ENCODE data around the gene NEK9. TPM values are rescaled to one million over a fixed set of nuclear protein-coding genes. Genes with fewer than 3 reads are reported as not detected.
A peak's percentile ranks its signal among the peaks of the same experiment; 100 is the strongest.

Gene NEK9
- total RNA-seq, 1 donor from 2014 or later, result 74.3 TPM

- DNase-seq (ENCODE audit: low spot score), result peak; percentile 83
- Mint-ChIP-seq H3K36me3 (ENCODE audit: low read depth, unreplicated experiment) (no peaks in the 10 kb centered on the region), H3K27ac (ENCODE audit: unreplicated experiment) (peak within 1 kb of the TSS; percentile 88), H3K27me3 (ENCODE audit: unreplicated experiment) (peaks cover 3% of the 10 kb centered on the region), H3K9me3 (ENCODE audit: unreplicated experiment) (no peaks in the 10 kb centered on the region), H3K4me1 (ENCODE audit: unreplicated experiment) (peaks cover 5% of the 10 kb centered on the region), H3K4me3 (ENCODE audit: unreplicated experiment) (peak within 1 kb of the TSS; percentile 93)
- TF ChIP-seq, protein P1, sequence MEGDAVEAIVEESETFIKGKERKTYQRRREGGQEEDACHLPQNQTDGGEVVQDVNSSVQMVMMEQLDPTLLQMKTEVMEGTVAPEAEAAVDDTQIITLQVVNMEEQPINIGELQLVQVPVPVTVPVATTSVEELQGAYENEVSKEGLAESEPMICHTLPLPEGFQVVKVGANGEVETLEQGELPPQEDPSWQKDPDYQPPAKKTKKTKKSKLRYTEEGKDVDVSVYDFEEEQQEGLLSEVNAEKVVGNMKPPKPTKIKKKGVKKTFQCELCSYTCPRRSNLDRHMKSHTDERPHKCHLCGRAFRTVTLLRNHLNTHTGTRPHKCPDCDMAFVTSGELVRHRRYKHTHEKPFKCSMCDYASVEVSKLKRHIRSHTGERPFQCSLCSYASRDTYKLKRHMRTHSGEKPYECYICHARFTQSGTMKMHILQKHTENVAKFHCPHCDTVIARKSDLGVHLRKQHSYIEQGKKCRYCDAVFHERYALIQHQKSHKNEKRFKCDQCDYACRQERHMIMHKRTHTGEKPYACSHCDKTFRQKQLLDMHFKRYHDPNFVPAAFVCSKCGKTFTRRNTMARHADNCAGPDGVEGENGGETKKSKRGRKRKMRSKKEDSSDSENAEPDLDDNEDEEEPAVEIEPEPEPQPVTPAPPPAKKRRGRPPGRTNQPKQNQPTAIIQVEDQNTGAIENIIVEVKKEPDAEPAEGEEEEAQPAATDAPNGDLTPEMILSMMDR (IDR thresholded peaks at IDR 0.05; ENCODE audit: unreplicated experiment), result no peak
Measured at GRCh38 chr14:75050852-75051555, 75.8 kb downstream of the NEK9 start, which contains the start of gene MLH3. TSS of gene MLH3 (minus strand) at chr14:75051467. CDS start at chr14:75049655, 1,812 bp downstream.

- H3K9me3 Mint-ChIP-seq (ENCODE audit: unreplicated experiment), result no peaks in the 10 kb centered on the region
- H3K27ac Mint-ChIP-seq (ENCODE audit: unreplicated experiment), result no peak overlapping the region
- peaks cover 5% of the 10 kb centered on the region for H3K4me1 Mint-ChIP-seq (ENCODE audit: unreplicated experiment)
Measured at GRCh38 chr14:75049731-75050201, 77.1 kb downstream of the NEK9 start.

DNA sequence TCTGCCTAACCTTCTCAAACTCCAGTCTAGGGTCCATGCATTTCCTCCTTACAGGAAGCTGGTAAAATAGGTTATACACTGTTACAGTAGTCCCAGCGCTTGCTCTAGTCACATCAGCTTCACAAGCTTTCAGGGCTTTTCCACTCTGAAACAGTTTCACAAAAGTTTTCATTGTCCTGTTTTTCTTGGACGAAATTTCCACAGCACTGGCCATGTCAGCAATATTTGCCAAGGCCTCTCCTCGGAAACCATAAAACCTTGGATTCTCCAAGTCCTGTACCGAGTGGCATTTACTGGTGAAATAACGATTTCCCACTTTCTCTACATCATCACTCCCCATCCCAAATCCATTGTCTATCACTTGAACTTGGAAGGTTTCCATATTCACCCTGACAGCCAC lies 77.7 kb downstream of the NEK9 start:
- H3K4me3 Mint-ChIP-seq (ENCODE audit: unreplicated experiment), result no peak overlapping the region
- peaks cover 3% of the 10 kb centered on the region for H3K27me3 Mint-ChIP-seq (ENCODE audit: unreplicated experiment)
- peaks cover 5% of the 10 kb centered on the region for H3K4me1 Mint-ChIP-seq (ENCODE audit: unreplicated experiment)
- DNase-seq (ENCODE audit: low spot score), result no peak
- no peaks in the 10 kb centered on the region for H3K9me3 Mint-ChIP-seq (ENCODE audit: unreplicated experiment)
- no peaks in the 10 kb centered on the region for H3K36me3 Mint-ChIP-seq (ENCODE audit: low read depth, unreplicated experiment)
- TF ChIP-seq, protein P1 (IDR thresholded peaks at IDR 0.05; ENCODE audit: unreplicated experiment), result no peak
- H3K27ac Mint-ChIP-seq (ENCODE audit: unreplicated experiment), result no peak overlapping the region

More at GRCh38 chr14:75049731-75050201, 77.1 kb downstream of the NEK9 start:
- TF ChIP-seq, protein P1 (IDR thresholded peaks at IDR 0.05; ENCODE audit: unreplicated experiment), result no peak
- DNase-seq (ENCODE audit: low spot score), result no peak
- peaks cover 3% of the 10 kb centered on the region for H3K27me3 Mint-ChIP-seq (ENCODE audit: unreplicated experiment)
- peak overlapping the region; percentile 7 for H3K4me3 Mint-ChIP-seq (ENCODE audit: unreplicated experiment)
- H3K36me3 Mint-ChIP-seq (ENCODE audit: low read depth, unreplicated experiment), result no peaks in the 10 kb centered on the region

GRCh38 chr14:75048101-75048500 lies 78.7 kb downstream of the NEK9 start:
- TF ChIP-seq, protein P1 (IDR thresholded peaks at IDR 0.05; ENCODE audit: unreplicated experiment), result no peak
- Mint-ChIP-seq H3K9me3 (ENCODE audit: unreplicated experiment) (no peaks in the 10 kb centered on the region), H3K4me1 (ENCODE audit: unreplicated experiment) (peaks cover 5% of the 10 kb centered on the region), H3K36me3 (ENCODE audit: low read depth, unreplicated experiment) (no peaks in the 10 kb centered on the region), H3K27ac (ENCODE audit: unreplicated experiment) (no peak overlapping the region), H3K4me3 (ENCODE audit: unreplicated experiment) (no peak overlapping the region), H3K27me3 (ENCODE audit: unreplicated experiment) (peaks cover 3% of the 10 kb centered on the region)
- DNase-seq (ENCODE audit: low spot score), result no peak

DNA sequence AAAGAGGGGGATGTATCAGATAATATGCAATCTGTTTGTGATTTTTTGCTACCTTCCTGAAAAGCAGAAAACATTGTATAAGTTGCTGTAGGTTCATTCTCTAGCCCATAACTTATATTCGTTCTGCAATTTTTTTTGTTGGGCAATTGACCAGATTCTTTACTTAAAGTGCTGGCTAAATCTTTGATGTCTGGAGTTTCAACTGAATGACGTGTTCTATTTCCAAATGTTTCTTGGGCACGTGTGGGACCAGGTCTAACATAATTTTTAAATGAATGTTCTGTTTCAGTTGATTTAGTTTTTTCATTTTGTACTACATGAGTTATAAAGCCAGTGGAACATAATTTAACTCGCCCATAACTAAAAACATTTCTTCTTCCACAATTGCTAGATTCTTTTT lies 79.3 kb downstream of the NEK9 start:
- TF ChIP-seq, protein P1 (IDR thresholded peaks at IDR 0.05; ENCODE audit: unreplicated experiment), result no peak
- no peak for DNase-seq (ENCODE audit: low spot score)
- H3K4me1 Mint-ChIP-seq (ENCODE audit: unreplicated experiment), result peaks cover 5% of the 10 kb centered on the region
- no peak overlapping the region for H3K4me3 Mint-ChIP-seq (ENCODE audit: unreplicated experiment)
- H3K9me3 Mint-ChIP-seq (ENCODE audit: unreplicated experiment), result no peaks in the 10 kb centered on the region
- H3K36me3 Mint-ChIP-seq (ENCODE audit: low read depth, unreplicated experiment), result no peaks in the 10 kb centered on the region
- no peak overlapping the region for H3K27ac Mint-ChIP-seq (ENCODE audit: unreplicated experiment)
- peaks cover 3% of the 10 kb centered on the region for H3K27me3 Mint-ChIP-seq (ENCODE audit: unreplicated experiment)

All from endothelial cell (in vitro differentiated cells).